ENCODE results near the gene CC2D2A. TPM values are rescaled to one million over a fixed set of nuclear protein-coding genes. Genes with fewer than 3 reads are reported as not detected.

CC2D2A gene
- total RNA-seq, 1 experiment from 2014 or later = 10.2 TPM

GRCh38 chr4:15481961-15482745, 12.5 kb downstream of the CC2D2A start:
- POLR2A ChIA-PET = no interaction called here
- H3K4me3 Mint-ChIP-seq = no peak overlapping the region
- CTCF ChIA-PET = no interaction called here
- peaks cover 23% of the 10 kb centered on the region for H3K36me3 Mint-ChIP-seq
- peaks cover 12% of the 10 kb centered on the region for H3K9me3 Mint-ChIP-seq
- H3K27me3 Mint-ChIP-seq (ENCODE audit: low read depth) = no peaks in the 10 kb centered on the region
- no peak overlapping the region for H3K27ac Mint-ChIP-seq
- peaks cover 13% of the 10 kb centered on the region for H3K4me1 Mint-ChIP-seq
- DNase-seq (ENCODE audit: low spot score) (no peak), ATAC-seq (no peak)
- TF ChIP-seq ESRRA (CRISPR knock-in tag; IDR thresholded peaks at IDR 0.05; ENCODE audit: borderline replicate concordance) (no peak), CREB1 (CRISPR knock-in tag; IDR thresholded peaks at IDR 0.05) (no peak), E2F1 (CRISPR knock-in tag; IDR thresholded peaks at IDR 0.05) (no peak), OVOL2 (CRISPR knock-in tag; IDR thresholded peaks at IDR 0.05; ENCODE audit: borderline replicate concordance) (no peak), NR3C1 (CRISPR knock-in tag; conservative IDR thresholded peaks at IDR 0.05; ENCODE audit: low read depth) (no peak), NR1H2 (CRISPR knock-in tag; IDR thresholded peaks at IDR 0.05) (no peak), FOXK1 (CRISPR knock-in tag; IDR thresholded peaks at IDR 0.05) (no peak)
- TF ChIP-seq, protein P1, sequence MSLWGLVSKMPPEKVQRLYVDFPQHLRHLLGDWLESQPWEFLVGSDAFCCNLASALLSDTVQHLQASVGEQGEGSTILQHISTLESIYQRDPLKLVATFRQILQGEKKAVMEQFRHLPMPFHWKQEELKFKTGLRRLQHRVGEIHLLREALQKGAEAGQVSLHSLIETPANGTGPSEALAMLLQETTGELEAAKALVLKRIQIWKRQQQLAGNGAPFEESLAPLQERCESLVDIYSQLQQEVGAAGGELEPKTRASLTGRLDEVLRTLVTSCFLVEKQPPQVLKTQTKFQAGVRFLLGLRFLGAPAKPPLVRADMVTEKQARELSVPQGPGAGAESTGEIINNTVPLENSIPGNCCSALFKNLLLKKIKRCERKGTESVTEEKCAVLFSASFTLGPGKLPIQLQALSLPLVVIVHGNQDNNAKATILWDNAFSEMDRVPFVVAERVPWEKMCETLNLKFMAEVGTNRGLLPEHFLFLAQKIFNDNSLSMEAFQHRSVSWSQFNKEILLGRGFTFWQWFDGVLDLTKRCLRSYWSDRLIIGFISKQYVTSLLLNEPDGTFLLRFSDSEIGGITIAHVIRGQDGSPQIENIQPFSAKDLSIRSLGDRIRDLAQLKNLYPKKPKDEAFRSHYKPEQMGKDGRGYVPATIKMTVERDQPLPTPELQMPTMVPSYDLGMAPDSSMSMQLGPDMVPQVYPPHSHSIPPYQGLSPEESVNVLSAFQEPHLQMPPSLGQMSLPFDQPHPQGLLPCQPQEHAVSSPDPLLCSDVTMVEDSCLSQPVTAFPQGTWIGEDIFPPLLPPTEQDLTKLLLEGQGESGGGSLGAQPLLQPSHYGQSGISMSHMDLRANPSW (CRISPR knock-in tag; conservative IDR thresholded peaks at IDR 0.05; ENCODE audit: low read depth) = no peak
- TF ChIP-seq, protein P2, sequence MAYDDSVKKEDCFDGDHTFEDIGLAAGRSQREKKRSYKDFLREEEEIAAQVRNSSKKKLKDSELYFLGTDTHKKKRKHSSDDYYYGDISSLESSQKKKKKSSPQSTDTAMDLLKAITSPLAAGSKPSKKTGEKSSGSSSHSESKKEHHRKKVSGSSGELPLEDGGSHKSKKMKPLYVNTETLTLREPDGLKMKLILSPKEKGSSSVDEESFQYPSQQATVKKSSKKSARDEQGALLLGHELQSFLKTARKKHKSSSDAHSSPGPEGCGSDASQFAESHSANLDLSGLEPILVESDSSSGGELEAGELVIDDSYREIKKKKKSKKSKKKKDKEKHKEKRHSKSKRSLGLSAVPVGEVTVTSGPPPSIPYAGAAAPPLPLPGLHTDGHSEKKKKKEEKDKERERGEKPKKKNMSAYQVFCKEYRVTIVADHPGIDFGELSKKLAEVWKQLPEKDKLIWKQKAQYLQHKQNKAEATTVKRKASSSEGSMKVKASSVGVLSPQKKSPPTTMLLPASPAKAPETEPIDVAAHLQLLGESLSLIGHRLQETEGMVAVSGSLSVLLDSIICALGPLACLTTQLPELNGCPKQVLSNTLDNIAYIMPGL (CRISPR knock-in tag; IDR thresholded peaks at IDR 0.05) = no peak
- TF ChIP-seq, protein P3, sequence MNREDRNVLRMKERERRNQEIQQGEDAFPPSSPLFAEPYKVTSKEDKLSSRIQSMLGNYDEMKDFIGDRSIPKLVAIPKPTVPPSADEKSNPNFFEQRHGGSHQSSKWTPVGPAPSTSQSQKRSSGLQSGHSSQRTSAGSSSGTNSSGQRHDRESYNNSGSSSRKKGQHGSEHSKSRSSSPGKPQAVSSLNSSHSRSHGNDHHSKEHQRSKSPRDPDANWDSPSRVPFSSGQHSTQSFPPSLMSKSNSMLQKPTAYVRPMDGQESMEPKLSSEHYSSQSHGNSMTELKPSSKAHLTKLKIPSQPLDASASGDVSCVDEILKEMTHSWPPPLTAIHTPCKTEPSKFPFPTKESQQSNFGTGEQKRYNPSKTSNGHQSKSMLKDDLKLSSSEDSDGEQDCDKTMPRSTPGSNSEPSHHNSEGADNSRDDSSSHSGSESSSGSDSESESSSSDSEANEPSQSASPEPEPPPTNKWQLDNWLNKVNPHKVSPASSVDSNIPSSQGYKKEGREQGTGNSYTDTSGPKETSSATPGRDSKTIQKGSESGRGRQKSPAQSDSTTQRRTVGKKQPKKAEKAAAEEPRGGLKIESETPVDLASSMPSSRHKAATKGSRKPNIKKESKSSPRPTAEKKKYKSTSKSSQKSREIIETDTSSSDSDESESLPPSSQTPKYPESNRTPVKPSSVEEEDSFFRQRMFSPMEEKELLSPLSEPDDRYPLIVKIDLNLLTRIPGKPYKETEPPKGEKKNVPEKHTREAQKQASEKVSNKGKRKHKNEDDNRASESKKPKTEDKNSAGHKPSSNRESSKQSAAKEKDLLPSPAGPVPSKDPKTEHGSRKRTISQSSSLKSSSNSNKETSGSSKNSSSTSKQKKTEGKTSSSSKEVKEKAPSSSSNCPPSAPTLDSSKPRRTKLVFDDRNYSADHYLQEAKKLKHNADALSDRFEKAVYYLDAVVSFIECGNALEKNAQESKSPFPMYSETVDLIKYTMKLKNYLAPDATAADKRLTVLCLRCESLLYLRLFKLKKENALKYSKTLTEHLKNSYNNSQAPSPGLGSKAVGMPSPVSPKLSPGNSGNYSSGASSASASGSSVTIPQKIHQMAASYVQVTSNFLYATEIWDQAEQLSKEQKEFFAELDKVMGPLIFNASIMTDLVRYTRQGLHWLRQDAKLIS (CRISPR knock-in tag; IDR thresholded peaks at IDR 0.05; ENCODE audit: borderline replicate concordance) = no peak
- TF ChIP-seq, protein P4, sequence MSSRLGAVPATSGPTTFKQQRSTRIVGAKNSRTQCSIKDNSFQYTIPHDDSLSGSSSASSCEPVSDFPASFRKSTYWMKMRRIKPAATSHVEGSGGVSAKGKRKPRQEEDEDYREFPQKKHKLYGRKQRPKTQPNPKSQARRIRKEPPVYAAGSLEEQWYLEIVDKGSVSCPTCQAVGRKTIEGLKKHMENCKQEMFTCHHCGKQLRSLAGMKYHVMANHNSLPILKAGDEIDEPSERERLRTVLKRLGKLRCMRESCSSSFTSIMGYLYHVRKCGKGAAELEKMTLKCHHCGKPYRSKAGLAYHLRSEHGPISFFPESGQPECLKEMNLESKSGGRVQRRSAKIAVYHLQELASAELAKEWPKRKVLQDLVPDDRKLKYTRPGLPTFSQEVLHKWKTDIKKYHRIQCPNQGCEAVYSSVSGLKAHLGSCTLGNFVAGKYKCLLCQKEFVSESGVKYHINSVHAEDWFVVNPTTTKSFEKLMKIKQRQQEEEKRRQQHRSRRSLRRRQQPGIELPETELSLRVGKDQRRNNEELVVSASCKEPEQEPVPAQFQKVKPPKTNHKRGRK (CRISPR knock-in tag; IDR thresholded peaks at IDR 0.05; ENCODE audit: borderline replicate concordance) = no peak
- TF ChIP-seq, protein P5, sequence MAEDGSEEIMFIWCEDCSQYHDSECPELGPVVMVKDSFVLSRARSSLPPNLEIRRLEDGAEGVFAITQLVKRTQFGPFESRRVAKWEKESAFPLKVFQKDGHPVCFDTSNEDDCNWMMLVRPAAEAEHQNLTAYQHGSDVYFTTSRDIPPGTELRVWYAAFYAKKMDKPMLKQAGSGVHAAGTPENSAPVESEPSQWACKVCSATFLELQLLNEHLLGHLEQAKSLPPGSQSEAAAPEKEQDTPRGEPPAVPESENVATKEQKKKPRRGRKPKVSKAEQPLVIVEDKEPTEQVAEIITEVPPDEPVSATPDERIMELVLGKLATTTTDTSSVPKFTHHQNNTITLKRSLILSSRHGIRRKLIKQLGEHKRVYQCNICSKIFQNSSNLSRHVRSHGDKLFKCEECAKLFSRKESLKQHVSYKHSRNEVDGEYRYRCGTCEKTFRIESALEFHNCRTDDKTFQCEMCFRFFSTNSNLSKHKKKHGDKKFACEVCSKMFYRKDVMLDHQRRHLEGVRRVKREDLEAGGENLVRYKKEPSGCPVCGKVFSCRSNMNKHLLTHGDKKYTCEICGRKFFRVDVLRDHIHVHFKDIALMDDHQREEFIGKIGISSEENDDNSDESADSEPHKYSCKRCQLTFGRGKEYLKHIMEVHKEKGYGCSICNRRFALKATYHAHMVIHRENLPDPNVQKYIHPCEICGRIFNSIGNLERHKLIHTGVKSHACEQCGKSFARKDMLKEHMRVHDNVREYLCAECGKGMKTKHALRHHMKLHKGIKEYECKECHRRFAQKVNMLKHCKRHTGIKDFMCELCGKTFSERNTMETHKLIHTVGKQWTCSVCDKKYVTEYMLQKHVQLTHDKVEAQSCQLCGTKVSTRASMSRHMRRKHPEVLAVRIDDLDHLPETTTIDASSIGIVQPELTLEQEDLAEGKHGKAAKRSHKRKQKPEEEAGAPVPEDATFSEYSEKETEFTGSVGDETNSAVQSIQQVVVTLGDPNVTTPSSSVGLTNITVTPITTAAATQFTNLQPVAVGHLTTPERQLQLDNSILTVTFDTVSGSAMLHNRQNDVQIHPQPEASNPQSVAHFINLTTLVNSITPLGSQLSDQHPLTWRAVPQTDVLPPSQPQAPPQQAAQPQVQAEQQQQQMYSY (CRISPR knock-in tag; IDR thresholded peaks at IDR 0.05) = no peak

Measured in WTC11 (cell line).